NCI-H2081 (cell line): Measurements from ENCODE around the gene VANGL2.

Experiments
- DNase-seq, 2 experiments: peaks; one replicate each; lab custom pipeline; 2025; lab: John Stamatoyannopoulos, UW

The VANGL2 gene

DNA sequence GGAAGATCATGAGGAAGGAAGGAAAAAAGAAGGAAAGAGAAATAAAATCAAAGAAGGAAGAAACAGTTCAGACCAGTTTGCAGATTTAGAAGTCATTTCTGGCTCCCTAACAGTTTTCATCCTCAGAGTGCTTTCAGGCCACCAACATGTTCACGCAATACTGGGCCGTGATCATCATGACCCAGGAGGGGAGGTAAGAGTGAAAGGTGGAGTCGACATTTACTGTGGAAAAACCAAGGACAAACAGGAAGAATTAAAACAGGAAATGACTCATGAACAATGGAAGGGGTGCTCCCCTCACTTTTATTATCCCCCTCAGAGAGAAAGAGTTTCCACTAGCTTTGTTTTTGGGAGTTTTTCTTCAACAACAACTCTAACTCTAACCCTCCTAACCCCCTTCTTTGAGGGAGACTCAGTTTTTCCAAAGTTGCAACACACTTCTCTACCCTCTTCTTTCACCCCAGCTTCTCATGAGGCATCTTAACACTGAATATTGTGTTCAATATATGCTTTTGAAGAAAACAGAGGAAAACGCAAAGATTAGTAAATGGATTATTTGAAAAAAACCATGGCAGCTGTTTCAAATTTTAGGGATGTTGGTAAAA is 60.4 kb downstream of the VANGL2 start:
- no peak for DNase-seq

GRCh38 chr1:160465123-160465522 is 64.8 kb downstream of the VANGL2 start:
- no peak for DNase-seq

DNA sequence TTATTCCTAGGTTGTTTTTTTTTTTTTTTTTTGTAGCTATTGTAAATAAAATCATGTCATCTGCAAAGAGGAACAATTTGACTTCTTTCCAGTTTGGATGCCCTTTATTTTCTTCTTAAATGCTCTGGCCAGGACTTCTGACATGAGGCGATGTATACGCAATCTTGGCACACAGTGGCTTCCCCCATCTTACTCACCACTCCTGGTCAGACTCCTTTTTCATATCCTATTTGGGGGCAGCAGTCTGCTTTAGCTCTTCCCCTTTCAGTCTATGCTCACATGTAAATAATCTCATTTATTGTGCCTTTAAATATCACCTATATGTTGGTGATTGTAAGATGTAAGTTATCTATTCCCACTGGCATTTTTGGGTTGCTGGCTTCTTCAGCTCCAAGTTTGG is 66.6 kb downstream of the VANGL2 start:
- DNase-seq: no peak

DNA sequence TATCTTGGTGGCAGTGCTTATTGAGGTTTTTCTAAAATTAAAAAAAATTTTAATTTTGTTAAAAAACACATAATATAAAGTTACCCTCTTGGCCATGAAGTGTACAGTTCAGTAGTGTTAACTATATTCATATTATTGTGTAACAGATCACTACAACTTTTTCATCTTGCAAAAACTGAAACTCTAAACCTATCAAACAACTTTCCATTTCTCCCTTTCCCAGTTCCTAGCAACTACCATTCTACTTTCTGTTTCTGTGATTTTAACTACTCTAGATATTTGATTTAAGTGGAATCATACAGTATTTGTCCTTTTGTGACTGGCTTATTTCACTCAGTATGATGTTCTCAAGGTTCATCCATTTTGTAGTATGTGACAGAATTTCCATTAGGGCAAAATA is 67.2 kb downstream of the VANGL2 start:
- no peak for DNase-seq

- DNase-seq: no peak
Observed at GRCh38 chr1:160471253-160471652, 70.9 kb downstream of the VANGL2 start.

- no peak for DNase-seq
Observed at GRCh38 chr1:160472112-160472511, 71.7 kb downstream of the VANGL2 start.

DNA sequence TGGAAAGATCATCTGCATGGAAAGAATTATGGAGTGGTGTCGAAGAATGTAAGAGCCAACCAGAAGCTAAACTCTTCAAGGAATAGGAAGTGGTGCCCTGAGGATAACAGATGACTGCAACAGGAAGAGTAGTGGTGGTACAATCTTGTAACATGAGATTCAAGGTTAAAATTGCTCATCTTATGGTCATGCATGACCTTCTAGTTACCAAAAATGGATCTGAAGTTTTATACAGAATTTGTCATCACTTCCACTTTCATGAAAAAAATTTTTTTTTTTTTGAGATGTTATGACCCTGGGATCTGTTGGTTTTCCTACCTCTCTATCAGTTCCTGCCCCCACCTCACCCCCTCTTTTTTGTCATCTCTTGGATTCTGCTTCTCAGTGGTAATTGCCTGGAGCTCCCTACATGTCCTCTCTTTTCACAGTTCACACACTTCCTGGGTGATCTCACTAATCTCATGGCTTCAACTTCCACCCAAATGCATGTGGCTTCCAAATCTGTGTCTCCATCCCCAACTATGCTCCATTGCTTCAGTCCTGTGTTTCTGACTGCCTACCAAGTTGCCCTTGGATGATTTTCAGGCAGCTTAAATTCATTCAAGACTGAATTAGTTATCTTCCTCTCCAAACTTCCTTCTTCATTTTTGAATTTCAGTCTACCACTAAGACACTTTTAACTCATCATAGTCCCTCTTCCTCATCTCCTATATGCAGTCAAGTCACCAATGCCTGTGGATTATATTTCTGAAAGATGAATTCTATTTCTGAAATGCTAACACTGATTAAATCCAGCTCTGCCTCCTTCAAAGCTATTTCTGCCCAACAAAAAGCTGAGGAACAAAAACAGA is 74.3 kb downstream of the VANGL2 start:
- DNase-seq: no peak
